Activated CD4-positive, alpha-beta T cell treated with anti-CD3 and anti-CD28 coated beads for 4 hours (primary cell): ENCODE data around the gene NTSR1.

Experiments used
- DNase-seq, 2 donors: peaks; one replicate each; pipeline ENCODE4 v3.0.0-alpha.2; 2020

The NTSR1 gene

DNA sequence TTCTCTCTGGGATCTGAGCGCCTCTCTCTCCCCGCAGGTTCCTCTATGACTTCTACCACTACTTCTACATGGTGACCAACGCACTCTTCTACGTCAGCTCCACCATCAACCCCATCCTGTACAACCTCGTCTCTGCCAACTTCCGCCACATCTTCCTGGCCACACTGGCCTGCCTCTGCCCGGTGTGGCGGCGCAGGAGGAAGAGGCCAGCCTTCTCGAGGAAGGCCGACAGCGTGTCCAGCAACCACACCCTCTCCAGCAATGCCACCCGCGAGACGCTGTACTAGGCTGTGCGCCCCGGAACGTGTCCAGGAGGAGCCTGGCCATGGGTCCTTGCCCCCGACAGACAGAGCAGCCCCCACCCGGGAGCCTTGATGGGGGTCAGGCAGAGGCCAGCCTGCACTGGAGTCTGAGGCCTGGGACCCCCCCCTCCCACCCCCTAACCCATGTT is 51.4 kb downstream of the NTSR1 start:
- no peak for DNase-seq

DNA sequence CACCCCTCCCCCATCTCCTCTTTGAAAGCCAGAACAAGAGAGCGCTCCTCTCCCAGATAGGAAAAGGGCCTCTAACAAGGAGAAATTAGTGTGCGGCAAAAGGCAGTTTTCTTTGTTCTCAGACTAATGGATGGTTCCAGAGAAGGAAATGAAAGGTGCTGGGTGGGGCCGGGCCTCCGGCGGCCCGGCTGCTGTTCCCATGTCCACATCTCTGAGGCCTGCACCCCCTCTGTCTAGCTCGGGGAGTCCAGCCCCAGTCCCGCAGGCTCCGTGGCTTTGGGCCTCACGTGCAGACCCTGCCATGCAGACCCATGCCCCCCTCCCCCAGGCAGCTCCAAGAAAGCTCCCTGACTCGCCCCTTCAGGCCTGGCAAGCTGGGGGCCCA is 51.8 kb downstream of the NTSR1 start:
- DNase-seq, result no peak

DNA sequence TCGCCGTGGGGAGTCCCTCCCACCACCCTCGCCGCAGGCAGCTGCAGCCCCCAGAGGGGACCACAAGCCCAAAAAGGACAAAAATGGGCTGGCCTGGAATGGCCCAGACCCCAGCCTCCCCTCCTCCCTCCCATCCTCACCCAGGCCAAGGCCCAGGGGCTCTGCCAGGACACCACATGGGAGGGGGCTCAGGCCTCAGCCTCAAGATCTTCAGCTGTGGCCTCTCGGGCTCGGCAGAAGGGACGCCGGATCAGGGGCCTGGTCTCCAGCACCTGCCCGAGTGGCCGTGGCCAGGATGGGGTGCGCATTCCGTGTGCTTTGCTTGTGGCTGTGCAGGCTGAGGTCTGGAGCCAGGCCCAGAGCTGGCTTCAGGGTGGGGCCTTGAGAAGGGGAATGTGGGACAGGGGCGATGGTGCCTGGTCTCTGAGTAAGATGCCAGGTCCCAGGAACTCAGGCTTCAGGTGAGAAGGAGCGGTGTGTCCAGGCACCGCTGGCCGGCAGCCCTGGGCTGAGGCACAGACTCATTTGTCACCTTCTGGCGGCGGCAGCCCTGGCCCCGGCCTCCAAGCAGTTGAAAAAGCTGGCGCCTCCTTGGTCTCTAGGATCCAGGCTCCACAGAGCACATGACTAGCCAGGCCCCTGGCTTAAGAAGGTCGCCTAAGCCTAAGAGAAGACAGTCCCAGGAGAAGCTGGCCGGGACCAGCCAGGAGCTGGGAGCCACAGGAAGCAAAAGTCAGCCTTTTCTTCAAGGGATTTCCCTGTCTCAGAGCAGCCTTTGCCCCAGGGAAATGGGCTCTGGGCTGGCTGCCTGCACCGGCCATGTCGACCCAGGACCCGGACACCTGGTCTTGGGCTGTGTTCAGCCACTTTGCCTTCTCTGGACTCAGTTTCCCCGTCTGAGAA is 52.5 kb downstream of the NTSR1 start:
- no peak for DNase-seq

DNA sequence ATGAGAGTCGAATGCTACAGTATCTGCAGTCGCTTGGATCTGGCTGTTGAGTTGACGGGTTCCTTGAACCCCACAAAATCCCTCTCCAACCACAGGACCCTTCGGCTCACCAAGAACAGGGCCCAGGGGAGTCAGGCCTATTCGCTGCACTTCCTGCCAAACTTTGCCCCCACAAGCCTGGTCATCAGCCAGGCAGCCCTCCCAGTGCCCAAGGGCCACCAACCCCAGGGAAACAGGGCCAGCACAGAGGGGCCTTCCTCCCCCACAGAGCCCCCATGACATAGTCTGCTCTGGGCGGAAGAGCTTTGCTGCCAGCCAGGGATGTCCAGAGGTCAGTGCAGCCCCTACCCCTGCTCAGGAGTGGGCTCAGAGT is 53.1 kb downstream of the NTSR1 start:
- DNase-seq, result no peak

DNA sequence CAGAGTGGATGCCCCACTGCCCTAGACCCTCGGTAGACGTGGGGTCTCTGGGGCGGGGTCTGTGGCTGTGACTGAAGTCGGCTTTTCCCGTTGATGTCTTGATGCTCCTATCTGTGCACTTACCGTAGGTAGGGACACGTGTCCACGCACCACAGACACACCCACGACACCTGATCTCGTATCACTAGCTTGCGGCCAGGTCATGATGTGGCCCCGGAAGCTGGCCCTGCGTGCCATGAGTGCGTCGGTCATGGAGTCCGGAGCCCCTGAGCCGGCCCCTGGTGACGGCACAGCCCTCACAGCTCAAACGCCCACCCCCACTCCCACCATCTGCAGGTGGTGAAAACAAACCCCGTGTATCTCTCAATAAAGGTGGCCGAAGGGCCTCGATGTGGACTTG is 53.7 kb downstream of the NTSR1 start:
- no peak for DNase-seq

DNA sequence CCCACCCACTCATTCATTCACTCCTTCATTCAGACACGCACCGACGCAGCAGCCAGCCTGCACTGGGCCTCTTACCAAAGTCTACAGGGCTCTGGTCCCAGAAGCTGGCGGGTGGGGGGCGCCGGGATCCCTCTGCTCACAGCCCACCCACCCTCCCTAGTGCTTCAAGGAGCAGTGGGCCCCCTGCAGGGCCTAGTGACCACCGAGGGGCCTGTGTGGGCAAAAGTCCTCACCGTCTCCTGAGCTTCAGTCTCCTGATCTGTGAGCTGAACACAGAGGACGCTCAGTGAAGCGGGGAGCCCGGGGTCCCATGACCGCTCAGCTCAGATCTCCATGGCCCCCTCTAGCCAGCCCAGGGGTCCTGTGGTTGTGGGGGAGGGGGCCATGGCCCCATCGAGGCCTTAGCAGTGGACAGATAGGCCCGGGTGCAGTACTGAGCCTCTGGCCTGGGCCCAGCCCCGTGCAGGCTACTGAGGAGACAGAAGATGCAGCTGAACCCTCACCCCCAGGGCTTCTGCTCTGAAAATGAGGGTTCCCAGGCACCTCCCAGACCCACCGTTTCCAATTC is 54.2 kb downstream of the NTSR1 start:
- no peak for DNase-seq

DNA sequence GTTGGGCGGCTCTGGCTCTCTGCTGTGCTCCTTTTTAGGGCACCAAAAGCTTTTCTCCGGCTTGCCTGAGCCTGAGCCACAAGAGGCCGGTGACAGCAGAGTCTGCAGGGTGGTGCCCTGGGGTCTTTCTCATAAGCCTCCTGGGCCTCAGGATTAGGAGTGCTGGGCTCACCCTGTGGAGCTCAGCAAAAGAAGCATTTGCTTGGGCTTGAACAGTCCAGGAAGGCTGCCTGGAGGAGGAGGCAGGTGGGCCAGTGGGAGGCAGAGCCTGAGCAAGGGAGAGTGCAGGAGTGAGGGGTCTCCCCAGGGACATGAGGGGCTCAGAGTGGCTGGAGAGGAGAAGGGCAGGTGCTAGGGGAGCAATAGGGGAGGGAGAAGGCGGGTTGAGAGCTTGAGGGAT is 54.8 kb downstream of the NTSR1 start:
- DNase-seq, result no peak

DNA sequence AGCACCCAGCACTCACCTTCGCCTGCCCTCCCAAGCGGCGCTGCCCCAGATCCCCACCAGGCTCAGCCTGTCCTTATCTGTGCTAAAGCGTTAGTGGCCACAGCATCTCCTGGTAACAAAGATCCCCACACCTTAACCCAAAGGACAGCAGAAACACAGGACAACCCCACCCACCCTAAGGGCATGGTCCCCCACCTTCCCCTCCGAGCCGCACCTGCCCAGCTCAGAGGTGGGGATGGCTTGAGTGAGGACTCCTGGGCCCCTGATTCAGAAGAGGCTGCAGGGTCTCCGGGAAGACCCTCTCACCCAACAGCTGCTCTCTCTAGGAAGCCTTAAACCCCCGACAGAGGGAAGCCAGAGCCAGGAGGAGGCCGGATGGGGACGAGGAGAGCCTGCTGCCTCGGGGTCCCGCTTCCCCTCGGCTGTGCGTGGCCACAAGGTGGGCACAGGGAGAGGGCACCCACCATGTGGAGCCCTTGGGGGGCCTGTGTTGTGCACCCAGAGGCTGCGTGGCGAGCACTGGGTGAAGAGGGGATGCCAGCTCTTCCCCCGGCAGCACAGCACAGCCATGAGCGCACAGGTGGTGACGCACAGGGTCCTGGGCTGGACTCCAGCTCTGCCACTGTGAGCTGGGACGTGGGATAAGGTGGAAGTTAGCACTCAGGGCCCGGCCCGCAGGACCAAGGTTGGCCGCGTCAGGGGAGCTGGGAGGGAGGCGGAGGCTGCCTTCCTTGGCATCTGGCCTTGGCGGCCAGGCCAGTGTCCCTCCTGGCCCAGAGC is 55.7 kb downstream of the NTSR1 start:
- no peak for DNase-seq

DNA sequence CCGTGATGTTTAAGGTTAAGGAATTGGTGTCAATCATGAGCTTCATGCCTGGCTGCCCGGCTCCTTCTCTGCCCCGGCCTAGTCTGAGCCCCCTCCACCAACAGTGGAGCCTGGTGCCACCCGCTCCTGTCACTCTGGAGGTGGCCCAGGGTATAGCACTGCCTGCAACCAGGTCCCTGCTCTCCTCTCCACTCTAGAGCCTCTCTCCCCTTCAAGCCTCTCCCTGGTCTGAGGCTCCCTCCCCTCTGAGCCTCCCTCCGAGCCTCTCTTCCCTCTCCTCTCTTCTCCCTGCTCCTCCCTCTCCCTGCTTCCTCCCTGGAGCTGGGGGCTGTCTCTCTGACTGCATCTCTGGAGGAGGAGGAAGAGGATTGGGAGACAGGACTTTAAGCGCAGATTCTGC is 56.4 kb downstream of the NTSR1 start:
- no peak for DNase-seq

DNA sequence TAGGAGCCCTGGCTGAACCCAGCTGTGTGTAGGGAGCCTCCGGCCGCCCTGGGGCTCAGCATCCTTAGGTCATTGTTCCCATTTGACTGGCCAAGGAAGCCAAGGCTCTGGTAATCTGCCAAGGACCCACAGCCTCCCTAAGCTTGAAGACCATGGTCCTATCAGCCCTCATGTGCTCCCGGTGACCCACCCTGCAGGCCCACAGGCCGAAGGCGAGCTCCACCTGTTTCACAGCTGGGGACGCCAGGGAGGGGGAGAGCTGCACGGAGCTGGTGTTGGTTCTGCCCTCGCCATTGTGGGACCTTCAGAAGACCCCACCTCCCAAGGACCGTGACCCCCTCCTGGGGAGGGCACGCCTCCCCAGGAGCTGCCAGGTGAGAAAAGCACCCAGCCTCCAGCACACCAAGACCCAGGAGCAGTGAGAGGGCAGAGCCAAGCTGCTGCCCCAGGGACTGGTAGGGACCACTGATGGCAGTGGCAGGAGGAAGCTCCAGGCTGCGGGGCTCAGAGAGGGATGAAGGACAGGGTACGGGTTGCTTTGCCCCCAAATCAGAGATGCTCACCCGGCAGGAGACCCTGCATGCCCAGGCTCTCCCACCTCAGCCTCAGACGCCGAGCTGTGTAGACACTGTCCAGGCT is 56.9 kb downstream of the NTSR1 start:
- no peak for DNase-seq

DNA sequence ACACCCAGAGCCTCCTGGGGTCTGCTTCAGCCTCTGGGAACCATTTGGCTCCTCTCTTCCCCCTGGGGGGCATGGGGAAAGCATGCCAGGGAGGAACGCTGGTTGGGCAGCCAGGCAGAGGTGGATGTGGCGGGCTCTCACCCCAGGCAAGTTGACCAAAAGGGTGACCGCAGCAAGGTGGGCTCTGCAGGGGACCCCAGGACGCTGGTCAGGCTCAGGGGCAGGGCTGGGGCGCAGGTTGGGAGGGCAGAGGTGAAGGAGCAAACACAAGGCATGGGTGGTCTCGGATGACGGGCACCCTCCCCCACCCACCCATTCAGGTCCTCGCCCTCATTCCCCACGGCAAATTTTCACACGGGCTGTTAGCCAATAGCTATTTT is 57.4 kb downstream of the NTSR1 start:
- DNase-seq, result no peak

DNA sequence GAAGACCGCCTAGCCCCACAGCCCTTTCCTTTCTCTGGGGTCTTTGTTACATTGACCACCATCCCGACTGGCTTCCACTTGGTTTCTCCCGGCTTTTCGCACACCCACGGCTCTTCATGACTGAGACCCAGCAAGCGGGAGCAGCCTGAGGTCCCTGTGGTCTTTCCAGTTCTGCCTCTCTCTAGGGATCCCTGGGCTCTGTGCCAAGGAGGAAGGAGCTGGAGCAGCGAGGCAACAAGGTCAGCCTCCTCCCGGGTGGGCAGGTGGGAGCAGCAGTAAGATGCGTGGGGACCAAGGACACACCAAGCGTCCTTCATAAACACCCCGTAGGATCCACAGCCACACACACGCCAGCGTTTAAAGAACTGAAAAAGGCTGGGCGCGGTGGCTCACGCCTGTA is 58.1 kb downstream of the NTSR1 start:
- DNase-seq, result no peak

DNA sequence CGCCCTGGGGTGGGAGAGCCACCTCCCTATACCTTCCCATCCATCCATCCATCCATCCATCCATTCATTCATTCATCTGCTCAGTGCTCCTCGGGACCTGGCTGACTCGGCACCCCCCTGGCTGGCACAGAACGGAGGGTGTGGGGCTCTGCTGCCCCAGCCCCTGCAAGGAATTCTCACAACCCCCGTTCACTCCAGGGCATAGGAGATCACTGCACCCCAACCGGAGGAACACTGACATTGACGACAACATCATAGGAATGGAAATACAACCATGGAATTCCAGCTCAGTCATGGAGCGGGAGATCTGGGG is 59.6 kb downstream of the NTSR1 start:
- DNase-seq, result no peak

DNA sequence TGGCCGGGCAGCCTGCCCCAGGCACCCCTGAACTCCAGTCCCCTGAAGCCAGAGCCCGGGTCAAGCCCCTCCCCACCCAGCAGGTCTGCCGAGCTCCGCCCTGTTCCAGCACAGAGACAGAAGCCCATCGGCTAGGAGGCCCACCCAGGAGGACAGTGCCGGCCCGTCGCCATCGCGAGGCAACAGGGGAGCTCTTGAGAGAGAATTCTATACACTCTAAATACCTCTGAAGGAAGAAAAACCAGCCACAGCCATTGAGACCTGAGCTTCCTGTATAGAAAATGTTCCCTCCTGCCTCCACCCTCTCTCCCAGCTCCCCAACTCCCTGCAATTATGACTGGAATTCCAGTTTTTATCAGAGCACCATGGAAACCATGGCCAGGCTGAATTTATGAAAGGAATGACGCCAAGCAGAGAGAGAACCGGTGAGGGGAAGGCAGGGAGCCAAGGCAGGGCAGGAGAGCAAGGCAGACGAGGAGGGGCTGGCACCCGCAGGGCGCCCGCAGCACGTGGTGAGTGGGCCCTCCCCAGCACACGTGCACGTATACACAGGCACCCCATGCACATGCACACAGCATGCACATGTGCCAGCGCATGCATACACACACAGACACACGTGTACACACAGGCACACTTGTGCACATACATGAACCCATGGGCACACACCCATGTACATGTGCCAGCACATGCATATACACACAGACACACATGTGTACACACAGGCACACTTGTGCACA is 60.1 kb downstream of the NTSR1 start:
- DNase-seq, result no peak

DNA sequence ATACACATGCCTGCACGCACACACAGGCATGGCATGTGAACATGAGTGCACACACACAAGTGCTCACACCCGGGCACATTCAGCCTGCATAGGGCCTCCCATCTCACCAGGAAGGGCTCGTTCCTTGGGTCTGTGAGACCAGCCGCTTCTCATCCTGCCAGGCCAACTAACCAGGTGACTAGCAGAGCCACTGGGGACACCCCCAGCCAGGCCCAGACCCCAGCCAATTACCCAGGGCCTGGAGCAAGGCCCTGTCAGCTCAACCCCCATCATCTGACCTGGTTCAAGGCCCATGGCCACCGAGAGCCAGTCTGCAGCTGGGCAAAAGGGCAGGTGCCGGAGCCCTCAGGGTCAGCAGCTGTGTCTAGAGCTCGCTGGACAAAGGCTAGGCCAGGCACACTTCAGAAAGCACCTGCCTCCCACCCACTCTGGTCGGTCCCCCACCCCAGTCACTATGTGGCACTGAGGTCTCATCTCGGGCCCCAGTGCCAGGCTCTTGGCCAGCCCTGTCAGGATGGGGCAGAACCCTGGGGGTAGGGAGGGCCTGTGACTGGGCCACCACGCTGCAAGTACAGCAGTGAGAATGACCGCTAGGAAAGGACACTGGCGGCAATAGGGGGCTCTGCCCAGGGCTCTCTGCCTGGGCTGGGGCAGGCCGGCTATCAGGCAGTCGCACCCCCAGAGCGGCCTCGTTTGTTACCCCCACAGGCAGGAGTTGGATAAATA is 60.9 kb downstream of the NTSR1 start:
- DNase-seq, result no peak

DNA sequence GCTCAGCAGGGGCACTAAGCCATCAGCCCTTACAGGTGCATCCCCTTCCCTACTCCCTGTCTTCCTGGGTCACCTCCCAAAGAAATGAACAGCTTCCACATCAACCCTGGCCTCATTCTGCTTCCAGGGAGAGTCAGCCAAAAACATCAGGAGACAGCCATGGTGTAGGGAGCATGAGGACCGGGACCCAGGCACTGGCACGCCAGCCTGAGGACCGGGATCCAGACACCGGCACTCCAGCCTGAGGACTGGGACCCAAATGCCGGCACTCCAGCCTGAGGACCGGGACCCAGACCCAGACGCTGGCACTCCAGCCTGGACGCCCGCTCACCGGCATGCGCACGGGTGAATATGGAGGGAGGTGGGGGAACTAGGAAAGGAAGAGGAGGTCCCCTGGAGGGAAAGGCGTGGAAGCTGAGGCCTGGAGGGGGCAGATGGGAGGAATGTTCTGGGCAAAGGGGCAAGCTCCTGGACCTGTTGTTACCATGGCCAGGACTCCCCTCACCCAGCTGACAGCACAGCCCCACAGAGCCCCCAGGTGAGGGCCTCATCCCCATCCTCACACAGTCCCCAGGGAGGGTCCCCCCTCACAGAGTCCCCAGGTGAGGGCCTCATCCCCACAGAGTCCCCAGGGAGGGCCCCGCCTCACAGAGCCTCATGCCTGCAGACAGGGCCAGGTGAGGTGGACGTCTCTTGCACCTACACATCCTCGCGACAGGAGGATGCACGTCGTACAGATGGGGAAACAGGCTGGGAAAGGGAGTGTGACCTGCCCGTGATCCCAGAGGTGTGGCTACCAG is 61.7 kb downstream of the NTSR1 start:
- DNase-seq, result no peak

DNA sequence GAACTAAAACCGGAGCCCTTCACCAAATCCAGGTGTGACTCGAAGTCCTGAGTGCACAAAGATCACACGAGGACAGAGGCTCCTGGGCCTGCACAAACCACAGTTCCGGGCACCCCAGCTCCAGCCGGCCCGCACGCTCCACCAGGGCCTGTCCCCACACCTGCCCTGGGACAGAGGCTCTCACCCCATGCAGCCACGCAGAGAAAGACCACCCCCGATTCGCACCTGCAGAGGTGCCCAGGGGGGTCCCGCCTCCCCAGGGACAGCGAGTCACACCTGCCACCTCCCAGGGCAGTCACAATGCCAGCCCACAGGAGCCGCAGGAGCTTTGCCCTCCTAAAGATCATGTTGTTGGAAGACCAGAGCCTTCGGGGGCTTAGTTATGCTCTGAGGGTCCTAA is 62.3 kb downstream of the NTSR1 start:
- DNase-seq, result no peak

DNA sequence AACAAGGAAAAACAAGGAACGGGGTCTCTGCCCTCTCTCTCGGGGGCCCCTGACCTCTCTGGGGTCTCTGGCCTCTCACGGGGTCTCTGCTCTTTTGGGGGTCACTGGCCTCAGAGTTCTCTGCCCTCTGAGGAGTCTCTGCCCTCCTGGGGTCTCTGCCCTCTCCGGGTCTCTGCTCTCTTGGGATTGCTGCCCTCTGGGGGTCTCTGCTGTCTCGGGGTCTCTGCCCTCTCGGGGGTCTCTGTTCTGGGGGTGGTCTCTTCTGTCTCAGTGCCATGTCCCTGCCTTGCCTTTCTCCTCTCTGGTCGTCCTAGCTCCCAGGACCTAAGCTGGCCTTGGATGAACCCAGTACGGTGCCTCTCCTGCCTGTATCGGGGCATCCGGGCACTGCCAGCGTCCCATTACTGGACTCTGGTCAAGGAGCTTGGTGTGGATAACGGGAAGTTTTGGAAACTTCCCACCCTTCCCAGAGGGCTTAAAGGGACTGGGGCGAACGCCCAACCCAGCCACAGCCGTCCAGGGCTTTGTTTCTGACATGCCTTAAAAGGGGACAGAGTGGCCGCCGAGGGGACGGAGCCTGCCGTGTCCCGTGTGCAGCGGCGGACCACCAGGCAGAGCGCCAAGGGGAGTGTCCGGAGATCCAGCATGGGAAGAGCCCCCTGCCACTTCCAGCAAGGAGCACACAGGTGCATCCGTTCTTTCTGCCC is 62.9 kb downstream of the NTSR1 start:
- no peak for DNase-seq

DNA sequence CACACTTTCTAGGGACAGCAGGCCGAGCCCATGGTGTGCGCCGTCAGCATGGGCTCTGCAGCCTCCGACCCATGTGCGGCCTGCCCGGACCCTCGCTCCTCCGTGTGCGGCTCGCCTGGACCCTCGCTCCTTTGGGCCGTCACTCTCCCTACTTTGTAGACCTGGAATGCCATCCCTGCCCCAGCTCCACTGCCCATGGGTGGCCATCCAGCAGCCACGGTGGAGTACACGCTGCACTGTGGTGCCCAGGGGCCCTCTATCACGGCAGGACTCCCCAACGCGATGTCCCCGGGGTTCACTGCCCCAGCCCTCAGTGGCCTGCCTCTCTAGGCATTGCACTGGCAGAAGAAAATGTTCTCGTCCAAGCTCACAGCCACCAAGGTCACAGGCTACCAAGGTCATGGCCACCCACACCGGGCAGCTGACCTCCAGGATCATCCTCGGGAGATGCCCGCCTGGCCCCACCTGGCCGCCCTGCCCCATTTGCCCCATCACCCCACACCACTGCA is 63.5 kb downstream of the NTSR1 start:
- DNase-seq, result no peak

DNA sequence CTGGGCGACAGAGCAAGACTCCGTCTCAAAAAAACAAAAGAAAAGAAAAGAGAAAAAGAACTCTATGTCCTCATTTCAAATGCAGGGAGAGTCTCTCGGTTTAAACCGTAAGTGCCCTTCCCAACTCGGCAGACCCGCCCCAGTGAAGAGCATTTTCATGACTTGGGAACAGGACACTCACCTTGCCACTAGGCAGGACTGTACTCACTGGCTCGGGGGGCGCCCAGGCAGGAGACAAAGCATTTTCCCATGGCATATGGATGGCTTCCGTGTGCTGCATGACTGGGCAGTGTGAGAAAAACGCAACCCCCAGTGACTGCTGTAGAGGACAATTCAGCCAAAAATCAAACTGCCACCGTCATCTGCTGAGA is 64.0 kb downstream of the NTSR1 start:
- no peak for DNase-seq
